Peyer's patch (tissue), 4 donors: ENCODE data around the gene ANKRD44. TPM values are rescaled to one million over a fixed set of nuclear protein-coding genes. Genes with fewer than 3 reads are reported as not detected.
"Not testable (repeated sequence)": the region's sequence is repeated elsewhere in the genome, so short reads cannot be mapped to it uniquely, and the experiment has no call there.

Experiments
- DNase-seq, 3 donors: peaks; one replicate each; pipeline ENCODE4 v3.0.0-alpha.2; 2017 to 2019
- H3K27ac ChIP-seq, 4 donors: fragments of 200-600 bp; sonication (generic); one replicate each; pipeline ENCODE4 v1.5.1; 2016 to 2019
- H3K27me3 ChIP-seq, 2 donors: fragments of 200-600 bp; sonication (generic); one replicate each; pipeline ENCODE4 v1.5.1; 2019
- H3K36me3 ChIP-seq, 3 donors: fragments of 200-600 bp; sonication (generic); one replicate each; pipeline ENCODE4 v1.5.1; 2016 to 2019
- H3K4me1 ChIP-seq, 4 donors: fragments of 200-600 bp; sonication (generic); one replicate each; pipeline ENCODE4 v1.5.1; 2016 to 2019
- H3K4me3 ChIP-seq, 4 donors: fragments of 200-600 bp; sonication (generic); 1 replicate in 3 of 4; 2 replicates in 1 of 4; pipeline ENCODE4 v1.5.1; 2016 to 2019; ENCODE audit warnings: mild to moderate bottlenecking in 1 of 4
- H3K9me3 ChIP-seq, 4 donors: fragments of 200-600 bp; sonication (generic); one replicate each; pipeline ENCODE4 v1.5.1; 2016 to 2019; ENCODE audit warnings: mild to moderate bottlenecking in 1 of 4
- CTCF ChIP-seq, 6 experiments: fragments of 450-650 bp in 4 of 6; fragments of 200-600 bp in 2 of 6; sonication (generic) in 1 of 6; IDR thresholded peaks; one replicate each; pipeline ENCODE4 v1.5.1; 2017 to 2019; ENCODE audit warnings: antibody characterized with exemption in 6 of 6, mild to moderate bottlenecking in 3 of 6, moderate library complexity in 1 of 6
- POLR2A ChIP-seq, 2 donors: fragments of 450-650 bp; IDR thresholded peaks; one replicate each; pipeline ENCODE4 v1.5.1; 2017; ENCODE audit warnings: antibody characterized with exemption in 2 of 2, mild to moderate bottlenecking in 2 of 2, moderate library complexity in 2 of 2
- total RNA-seq, 4 donors: library from RNA; depleted of rRNA; stranded (reverse); fragments of >200 nt; gene quantifications; one replicate each; pipeline ENCODE4 v1.1.0, GENCODE V29; 2016

Gene ANKRD44
- total RNA-seq, 4 donors from 2014 or later: 24.8 to 215 (median 32.0) TPM

GRCh38 chr2:197242719-197243118 is 67.9 kb downstream of the ANKRD44 start:
- H3K9me3 ChIP-seq: no peaks in the 10 kb centered on the region
- no peaks in the 10 kb centered on the region for H3K36me3 ChIP-seq
- no peaks in the 10 kb centered on the region for H3K27me3 ChIP-seq
- no peak overlapping the region for H3K27ac ChIP-seq
- TF ChIP-seq CTCF (IDR thresholded peaks at IDR 0.05) (no peak), POLR2A (IDR thresholded peaks at IDR 0.05) (no peak)
- H3K4me1 ChIP-seq: peaks cover 0 to 14% (median 7%) of the 10 kb centered on the region in 4 donors
- DNase-seq: no peak
- H3K4me3 ChIP-seq: no peak overlapping the region

GRCh38 chr2:197241596-197241995 is 69.0 kb downstream of the ANKRD44 start:
- TF ChIP-seq CTCF (IDR thresholded peaks at IDR 0.05): no peak
- no peak for TF ChIP-seq POLR2A (IDR thresholded peaks at IDR 0.05)
- Histone ChIP-seq H3K27ac (no peak overlapping the region), H3K27me3 (no peaks in the 10 kb centered on the region), H3K36me3 (no peaks in the 10 kb centered on the region), H3K9me3 (no peaks in the 10 kb centered on the region), H3K4me1 (peaks cover 0 to 18% (median 9%) of the 10 kb centered on the region in 4 donors), H3K4me3 (no peak overlapping the region)
- DNase-seq: no peak

- no peak for TF ChIP-seq CTCF (IDR thresholded peaks at IDR 0.05)
- TF ChIP-seq POLR2A (IDR thresholded peaks at IDR 0.05): no peak
- H3K4me1 ChIP-seq: peaks cover 0 to 18% (median 10%) of the 10 kb centered on the region in 4 donors
- no peak overlapping the region for H3K4me3 ChIP-seq
- DNase-seq: no peak
- H3K36me3 ChIP-seq: no peaks in the 10 kb centered on the region
- H3K9me3 ChIP-seq: no peaks in the 10 kb centered on the region
- H3K27ac ChIP-seq: peak overlapping the region in 1 of 4 donors; percentile 64
- H3K27me3 ChIP-seq: no peaks in the 10 kb centered on the region
These were observed 69.4 kb downstream of the ANKRD44 start for GRCh38 chr2:197241153-197241552.

DNA sequence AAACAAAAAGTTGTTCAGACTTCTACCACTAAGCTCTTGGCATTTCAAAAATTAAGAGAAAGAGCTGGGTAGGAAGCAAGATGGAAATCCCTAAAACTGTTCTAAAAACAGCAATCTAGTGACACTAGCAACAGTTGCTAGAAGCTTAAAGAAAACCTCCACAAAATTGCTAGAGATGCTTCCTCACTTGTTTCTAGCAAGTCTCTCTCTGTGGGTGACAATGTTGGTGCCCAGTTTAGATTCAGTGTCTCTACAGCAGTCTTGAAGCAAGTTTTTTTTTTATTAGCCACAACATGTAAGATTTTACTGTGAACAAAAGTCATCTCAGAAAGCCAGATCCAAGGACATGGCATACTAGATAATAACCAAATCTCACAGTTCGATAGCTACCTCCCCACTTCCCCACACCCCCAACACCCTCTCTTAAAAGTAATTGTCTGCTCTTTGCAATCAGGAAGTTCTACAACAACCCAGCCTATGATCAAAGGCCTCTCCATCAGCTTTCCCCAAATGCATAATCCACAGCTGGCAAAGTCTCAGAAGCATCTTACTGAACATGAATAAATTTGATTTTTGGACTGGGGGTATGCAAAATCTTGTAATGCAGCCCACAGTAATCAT is 70.0 kb downstream of the ANKRD44 start:
- Histone ChIP-seq H3K36me3 (no peaks in the 10 kb centered on the region), H3K9me3 (no peaks in the 10 kb centered on the region), H3K27me3 (no peaks in the 10 kb centered on the region), H3K4me3 (no peak overlapping the region), H3K27ac (peak overlapping the region; percentile 8 to 64 (median 42)), H3K4me1 (peaks cover 0 to 18% (median 12%) of the 10 kb centered on the region in 4 donors)
- TF ChIP-seq CTCF (IDR thresholded peaks at IDR 0.05): no peak
- no peak for TF ChIP-seq POLR2A (IDR thresholded peaks at IDR 0.05)
- DNase-seq: no peak

GRCh38 chr2:197240018-197240417 is 70.6 kb downstream of the ANKRD44 start:
- DNase-seq, H3K27me3 ChIP-seq, H3K9me3 ChIP-seq, H3K36me3 ChIP-seq, H3K4me3 ChIP-seq: not testable (repeated sequence)
- H3K4me1 ChIP-seq: peaks cover 0 to 18% (median 13%) of the 10 kb centered on the region in 4 donors
- H3K27ac ChIP-seq: peak overlapping the region in 3 of 4 donors; percentile 21 to 64 (median 63)

- Histone ChIP-seq H3K36me3 (no peaks in the 10 kb centered on the region), H3K27me3 (no peaks in the 10 kb centered on the region), H3K9me3 (no peaks in the 10 kb centered on the region), H3K27ac (peak overlapping the region; percentile 21 to 74 (median 64)), H3K4me1 (peaks cover 0 to 21% (median 15%) of the 10 kb centered on the region in 4 donors), H3K4me3 (peak overlapping the region in 1 of 4 donors; percentile 8)
- TF ChIP-seq CTCF (IDR thresholded peaks at IDR 0.05) (no peak), POLR2A (IDR thresholded peaks at IDR 0.05) (no peak)
- no peak for DNase-seq
These were observed 71.1 kb downstream of the ANKRD44 start for GRCh38 chr2:197239434-197239833.
